Right lobe of liver (tissue), 4 donors: Measurements from ENCODE around the gene ANKS1B.

Experiments used
- POLR2A ChIP-seq: fragments of 450-650 bp; IDR thresholded peaks from one replicate; pipeline ENCODE4 v1.6.1; 2017; ENCODE audit warnings: antibody characterized with exemption, mild to moderate bottlenecking
- TF ChIP-seq, protein P1 (sequence below), 4 donors: fragments of 200-600 bp in 3 of 4; fragments of 450-650 bp in 1 of 4; IDR thresholded peaks; one replicate each; pipeline versions ENCODE4 v1.5.1 to v1.8.0; 2016 to 2022; ENCODE audit warnings: antibody characterized with exemption in 4 of 4, mild to moderate bottlenecking in 2 of 4
- donor health status: DM: no; HTN: no; CAD: no.
- donor health status: DM: no; HTN: no; CAD: no.
- donor health status: DM: no; HTN: yes; CAD: no.

DNA sequence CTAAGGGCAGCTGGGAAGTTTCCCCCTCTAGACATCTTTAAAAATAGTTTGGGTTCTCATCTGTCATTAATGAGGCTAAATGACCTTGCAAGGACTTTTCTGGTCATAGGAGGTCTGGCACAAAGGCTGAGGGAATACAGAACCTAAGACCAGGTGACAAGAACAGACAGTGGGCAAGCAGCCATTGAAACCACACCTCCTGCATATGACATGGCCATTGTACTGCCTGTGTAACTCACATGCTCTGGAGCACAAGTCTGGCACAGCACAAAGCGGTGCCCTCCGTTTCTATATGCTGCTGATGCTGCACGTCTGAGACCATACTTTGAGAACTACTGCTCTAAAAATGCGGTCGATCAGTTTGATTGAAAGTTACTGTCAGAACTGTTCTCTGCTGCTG is 1196.3 kb downstream of the ANKS1B start:
- no peak for TF ChIP-seq POLR2A
- TF ChIP-seq, protein P1, sequence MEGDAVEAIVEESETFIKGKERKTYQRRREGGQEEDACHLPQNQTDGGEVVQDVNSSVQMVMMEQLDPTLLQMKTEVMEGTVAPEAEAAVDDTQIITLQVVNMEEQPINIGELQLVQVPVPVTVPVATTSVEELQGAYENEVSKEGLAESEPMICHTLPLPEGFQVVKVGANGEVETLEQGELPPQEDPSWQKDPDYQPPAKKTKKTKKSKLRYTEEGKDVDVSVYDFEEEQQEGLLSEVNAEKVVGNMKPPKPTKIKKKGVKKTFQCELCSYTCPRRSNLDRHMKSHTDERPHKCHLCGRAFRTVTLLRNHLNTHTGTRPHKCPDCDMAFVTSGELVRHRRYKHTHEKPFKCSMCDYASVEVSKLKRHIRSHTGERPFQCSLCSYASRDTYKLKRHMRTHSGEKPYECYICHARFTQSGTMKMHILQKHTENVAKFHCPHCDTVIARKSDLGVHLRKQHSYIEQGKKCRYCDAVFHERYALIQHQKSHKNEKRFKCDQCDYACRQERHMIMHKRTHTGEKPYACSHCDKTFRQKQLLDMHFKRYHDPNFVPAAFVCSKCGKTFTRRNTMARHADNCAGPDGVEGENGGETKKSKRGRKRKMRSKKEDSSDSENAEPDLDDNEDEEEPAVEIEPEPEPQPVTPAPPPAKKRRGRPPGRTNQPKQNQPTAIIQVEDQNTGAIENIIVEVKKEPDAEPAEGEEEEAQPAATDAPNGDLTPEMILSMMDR (IDR thresholded peaks at IDR 0.05) = no peak
